HL-60 (cell line): ENCODE results near the gene PTGER2.
A peak's percentile ranks its signal among the peaks of the same experiment; 100 is the strongest.

ENCODE experiments used
- DNase-seq, 2 experiments: peaks; one replicate each; pipeline ENCODE4 v3.0.0-alpha.2; 2010 to 2020; ENCODE audit warnings: low read depth in 1 of 2, low spot score in 1 of 2
- H3K27ac ChIP-seq: fragments of 250-450 bp; sonication (Bioruptor Pico); replicated peaks from 2 replicates; pipeline ENCODE4 v1.5.1; 2020; ENCODE audit warnings: mild to moderate bottlenecking, moderate library complexity
- H3K27me3 ChIP-seq: fragments of 250-450 bp; sonication (Bioruptor Pico); 2 replicates; pipeline ENCODE4 v1.5.1; 2021; ENCODE audit warnings: mild to moderate bottlenecking, moderate library complexity; ENCODE audit not compliant: insufficient read depth, poor library complexity, severe bottlenecking
- H3K4me3 ChIP-seq: replicated peaks from 2 replicates; pipeline ENCODE4 v1.5.1; 2011; ENCODE audit warnings: mild to moderate bottlenecking, control low read depth, low read length; ENCODE audit not compliant: insufficient read depth
- CTCF ChIP-seq: IDR thresholded peaks from one replicate; pipeline ENCODE4 v1.5.1; 2011; ENCODE audit warnings: low read length, control low read depth, inconsistent platforms; ENCODE audit not compliant: insufficient read depth
- GABPA ChIP-seq: IDR thresholded peaks from 2 replicates; pipeline ENCODE4 v1.6.1; 2012; ENCODE audit warnings: low read depth
- POLR2AphosphoS5 ChIP-seq: IDR thresholded peaks from 2 replicates; pipeline ENCODE4 v1.6.1; 2012; ENCODE audit warnings: low read depth
- REST ChIP-seq: IDR thresholded peaks from 2 replicates; pipeline ENCODE4 v1.6.1; 2012; ENCODE audit warnings: low read depth; ENCODE audit not compliant: insufficient replicate concordance
- SPI1 ChIP-seq: IDR thresholded peaks from 2 replicates; pipeline ENCODE4 v1.6.1; 2012; ENCODE audit warnings: low read depth, mild to moderate bottlenecking, borderline replicate concordance

Gene PTGER2

GRCh38 chr14:52307905-52308304 lies 6.2 kb upstream of the PTGER2 start:
- TF ChIP-seq SPI1 (no peak), CTCF (no peak), GABPA (no peak), REST (no peak), POLR2AphosphoS5 (no peak)
- Histone ChIP-seq H3K4me3 (no peak overlapping the region), H3K27me3 (no peaks in the 10 kb centered on the region), H3K27ac (peak overlapping the region; percentile 20; the same call in 1 of the 2 replicates)
- DNase-seq = no peak

- H3K4me3 ChIP-seq = no peak overlapping the region
- TF ChIP-seq GABPA (no peak), POLR2AphosphoS5 (no peak), SPI1 (no peak), CTCF (no peak), REST (no peak)
- H3K27me3 ChIP-seq = no peaks in the 10 kb centered on the region
- no peak for DNase-seq
- peak overlapping the region; percentile 85 for H3K27ac ChIP-seq
Measured at GRCh38 chr14:52310541-52310940, 3.6 kb upstream of the PTGER2 start.

- DNase-seq = peak in 1 of 2 experiments; percentile 51
- H3K4me3 ChIP-seq = peak overlapping the region; percentile 73
- no peaks in the 10 kb centered on the region for H3K27me3 ChIP-seq
- no peak for TF ChIP-seq CTCF
- TF ChIP-seq SPI1 = peak; percentile 29; the same call in 1 of the 2 replicates
- peak overlapping the region; percentile 85 for H3K27ac ChIP-seq
Measured at GRCh38 chr14:52312931-52313355, 1.2 kb upstream of the PTGER2 start.

GRCh38 chr14:52313462-52313861 lies 650 bp upstream of the PTGER2 start:
- Histone ChIP-seq H3K4me3 (peak overlapping the region; percentile 73), H3K27me3 (no peaks in the 10 kb centered on the region), H3K27ac (peak overlapping the region; percentile 85)
- peak in 1 of 2 experiments; percentile 57 for DNase-seq
- TF ChIP-seq CTCF (no peak), POLR2AphosphoS5 (no peak), GABPA (no peak), REST (no peak), SPI1 (no peak)
